GM12878 (cell line): ENCODE results near the gene TMEM45A. TPM values are rescaled to one million over a fixed set of nuclear protein-coding genes. Genes with fewer than 3 reads are reported as not detected.

Source experiments
- BCL3 ChIP-seq: IDR thresholded peaks from 2 replicates; pipeline ENCODE4 v1.6.1; 2011; ENCODE audit warnings: borderline replicate concordance, low read depth, mild to moderate bottlenecking, moderate library complexity, low read length; ENCODE audit not compliant: insufficient read depth, poor library complexity, severe bottlenecking
- IKZF2 ChIP-seq, 2 experiments: fragments of 450-650 bp; IDR thresholded peaks; 2 replicates each; pipeline ENCODE4 v1.6.1; 2017; ENCODE audit warnings: mild to moderate bottlenecking in 2 of 2, moderate library complexity in 2 of 2
- IRF3 ChIP-seq: fragments of 450-650 bp; IDR thresholded peaks from 2 replicates; pipeline ENCODE4 v1.6.1; 2014; ENCODE audit warnings: mild to moderate bottlenecking
- IRF4 ChIP-seq: IDR thresholded peaks from 2 replicates; pipeline ENCODE4 v1.6.1; 2011; ENCODE audit warnings: low read depth, low read length
- NFYA ChIP-seq: IDR thresholded peaks from 2 replicates; pipeline ENCODE4 v1.6.1; 2011; ENCODE audit warnings: low read depth, mild to moderate bottlenecking, low read length, improper control_type of control experiment, borderline replicate concordance
- RB1 ChIP-seq: fragments of 450-650 bp; formaldehyde crosslinking; IDR thresholded peaks from 2 replicates; pipeline ENCODE4 v1.6.1; 2017; ENCODE audit warnings: mild to moderate bottlenecking, borderline replicate concordance
- RUNX3 ChIP-seq: IDR thresholded peaks from 2 replicates; pipeline ENCODE4 v1.6.1; 2012; ENCODE audit warnings: low read length, inconsistent platforms
- SIX5 ChIP-seq: IDR thresholded peaks from 2 replicates; pipeline ENCODE4 v1.6.1; 2011; ENCODE audit warnings: mild to moderate bottlenecking, low read depth, low read length, moderate library complexity; ENCODE audit not compliant: severe bottlenecking
- SMAD1 ChIP-seq: fragments of 450-650 bp; IDR thresholded peaks from 2 replicates; pipeline ENCODE4 v1.6.1; 2018; ENCODE audit warnings: mild to moderate bottlenecking, low read depth; ENCODE audit not compliant: partially characterized antibody
- SP1 ChIP-seq: IDR thresholded peaks from one replicate; pipeline ENCODE4 v1.6.1; 2011; ENCODE audit warnings: low read depth, low read length
- ZNF207 ChIP-seq: fragments of 450-650 bp; IDR thresholded peaks from 2 replicates; pipeline ENCODE4 v1.6.1; 2014; ENCODE audit warnings: antibody characterized with exemption, mild to moderate bottlenecking, borderline replicate concordance
- polyA plus RNA-seq, 11 experiments: library from polyadenylated mRNA; depleted of rRNA in 4 of 11; unstranded in 6 of 11; stranded (reverse) in 5 of 11; fragments of >200 nt; fragmentation: Nextera tagmentation in 4 of 11; fragmentation: Illumina TruSeq in 1 of 11; extraction: Ambion mirVana in 4 of 11; extraction: Trizol in 1 of 11; gene quantifications; 1 replicate in 1 of 11; 2 replicates in 10 of 11; pipeline versions ENCODE4 v1.2.1 to v1.2.3, GENCODE V29; 2011 to 2016; ENCODE audit warnings: inconsistent platforms in 2 of 11, missing spikeins in 2 of 11, low read depth in 1 of 11
- total RNA-seq, 4 experiments: library from RNA; depleted of rRNA in 3 of 4; stranded (reverse); fragments of >200 nt in 3 of 4; fragmentation: Illumina TruSeq in 1 of 4; extraction: Trizol in 1 of 4; gene quantifications; 2 replicates each; pipeline versions ENCODE4 v1.2.1 to v1.2.3, GENCODE V29; 2013 to 2021

The TMEM45A gene
- total and polyA plus RNA-seq, 10 of the 15 experiments (the other 5 are each of a cell fraction or from before 2014, with no cell fraction given), result 0.34 to 5.3 (median 0.83) TPM

GRCh38 chr3:100492059-100493006 lies at the start of gene TMEM45A (continued):
- peak; percentile 70; the same call in 1 of the 2 replicates for TF ChIP-seq RB1
- TF ChIP-seq SMAD1, result no peak
- peak; percentile 97 for TF ChIP-seq SP1
- TF ChIP-seq BCL3, result no peak
- 0 out of 2 replicates have a peak, but pooled peaks have one; percentile 33 for TF ChIP-seq ZNF207
- TF ChIP-seq SIX5, result no peak
- peak; percentile 95 for TF ChIP-seq NFYA
- TF ChIP-seq RUNX3, result no peak
- TF ChIP-seq IKZF2 (IDR thresholded peaks at IDR 0.05), result peak; percentile 69 to 76
- peak; percentile 91 for TF ChIP-seq IRF3
- TF ChIP-seq IRF4, result no peak
